OCI-LY3 (cell line): ENCODE measurements around the gene BLOC1S1.

Source experiments
- H2AFZ ChIP-seq: fragments of 200-600, 300-600 bp; shearing (Covaris generic); 2 replicates; pipeline ENCODE4 v1.6.0; 2014; ENCODE audit warnings: antibody characterized with exemption, low read depth, low read length
- H3K27ac ChIP-seq: fragments of 200-600, 300-600 bp; sonication (generic); 2 replicates; pipeline ENCODE4 v1.5.1; 2014; ENCODE audit warnings: mild to moderate bottlenecking, low read length, moderate library complexity, mixed read lengths
- H3K27me3 ChIP-seq: fragments of 200-600, 300-600 bp; sonication (generic); 2 replicates; pipeline ENCODE4 v1.6.1; 2014; ENCODE audit warnings: low read depth, low read length, mixed read lengths
- H3K36me3 ChIP-seq: fragments of 200-600, 300-600 bp; sonication (generic); replicated peaks from 2 replicates; pipeline ENCODE3; 2014; ENCODE audit warnings: low read depth, low read length, mixed read lengths
- H3K4me1 ChIP-seq: fragments of 300-600, 200-600 bp; sonication (generic); 2 replicates; pipeline ENCODE4 v1.6.1; 2014; ENCODE audit warnings: low read length, mixed read lengths
- H3K4me2 ChIP-seq: fragments of 200-600, 300-600 bp; sonication (generic); 2 replicates; pipeline ENCODE4 v1.6.1; 2014; ENCODE audit warnings: low read length, mixed read lengths
- H3K4me3 ChIP-seq: fragments of 300-600, 200-600 bp; sonication (generic); 2 replicates; pipeline ENCODE4 v1.5.1; 2014; ENCODE audit warnings: antibody characterized with exemption, mild to moderate bottlenecking, low read length, moderate library complexity
- H3K79me2 ChIP-seq: fragments of 300-600, 200-600 bp; shearing (Covaris generic); 2 replicates; pipeline ENCODE4 v1.6.1; 2014; ENCODE audit warnings: mild to moderate bottlenecking, low read length, mixed read lengths
- H3K9ac ChIP-seq: fragments of 300-600, 200-600 bp; shearing (Covaris generic); 2 replicates; pipeline ENCODE4 v1.6.0; 2014; ENCODE audit warnings: mild to moderate bottlenecking, low read length, moderate library complexity
- H3K9me3 ChIP-seq: fragments of 200-600, 300-600 bp; shearing (Covaris generic); 2 replicates; pipeline ENCODE4 v1.6.1; 2014; ENCODE audit warnings: low read length, mixed read lengths; ENCODE audit not compliant: insufficient read depth
- H4K20me1 ChIP-seq: fragments of 200-600, 300-600 bp; sonication (generic); 2 replicates; pipeline ENCODE4 v1.6.1; 2016; ENCODE audit warnings: low read length, mixed read lengths; ENCODE audit not compliant: insufficient read depth
- EZH2phosphoT487 ChIP-seq: fragments of 200-600 bp; shearing (Covaris generic); IDR thresholded peaks from 2 replicates; pipeline ENCODE4 v1.6.1; 2018; ENCODE audit warnings: antibody characterized with exemption, mixed run types, low read depth
- TF ChIP-seq, protein P1 (sequence below): fragments of 200-600, 300-600 bp; sonication (generic); IDR thresholded peaks from 2 replicates; pipeline ENCODE4 v1.5.1; 2014; ENCODE audit warnings: antibody characterized with exemption, low read length, low read depth

Gene BLOC1S1

DNA sequence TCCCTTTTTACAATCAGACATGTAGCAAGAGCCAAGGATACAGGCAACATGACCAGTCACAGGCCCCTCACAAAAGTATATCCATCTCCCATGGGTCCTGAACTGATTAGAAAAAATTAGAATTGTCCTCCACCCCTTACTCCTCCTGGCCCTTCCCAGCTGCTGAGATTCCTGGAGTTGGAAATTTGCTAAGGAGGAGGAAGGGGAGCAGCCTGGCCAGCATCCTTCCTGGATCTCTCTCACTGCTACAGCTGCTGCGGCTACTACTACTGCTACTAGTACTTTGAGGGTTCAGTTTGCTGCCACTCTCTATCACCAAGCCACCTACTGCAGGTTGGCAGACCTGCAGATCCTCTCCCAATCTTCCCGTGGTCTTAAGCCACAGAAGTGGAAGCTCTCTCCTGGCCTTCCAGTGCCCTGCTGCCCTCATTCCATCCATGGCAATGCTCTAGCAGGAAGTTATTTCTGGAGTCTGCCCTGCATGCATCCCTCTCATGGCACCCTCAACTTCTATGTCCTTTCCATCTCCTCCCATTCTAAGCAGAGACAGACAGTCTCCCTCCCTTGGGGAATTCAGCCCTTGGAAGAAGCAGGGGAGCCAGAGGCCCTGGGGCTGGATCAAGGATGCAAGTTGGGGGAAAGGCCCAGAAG, 9.2 kb upstream of the BLOC1S1 start:
- Histone ChIP-seq H3K27ac (no peak overlapping the region), H3K36me3 (no peaks in the 10 kb centered on the region), H3K4me2 (no peak overlapping the region), H3K79me2 (no peaks in the 10 kb centered on the region), H2AFZ (no peak overlapping the region), H3K9ac (no peak overlapping the region), H3K4me3 (no peak overlapping the region), H4K20me1 (no peaks in the 10 kb centered on the region), H3K4me1 (peaks cover 17% of the 10 kb centered on the region), H3K27me3 (peaks cover 23% of the 10 kb centered on the region), H3K9me3 (no peaks in the 10 kb centered on the region)
- no peak for TF ChIP-seq EZH2phosphoT487
- TF ChIP-seq, protein P1, sequence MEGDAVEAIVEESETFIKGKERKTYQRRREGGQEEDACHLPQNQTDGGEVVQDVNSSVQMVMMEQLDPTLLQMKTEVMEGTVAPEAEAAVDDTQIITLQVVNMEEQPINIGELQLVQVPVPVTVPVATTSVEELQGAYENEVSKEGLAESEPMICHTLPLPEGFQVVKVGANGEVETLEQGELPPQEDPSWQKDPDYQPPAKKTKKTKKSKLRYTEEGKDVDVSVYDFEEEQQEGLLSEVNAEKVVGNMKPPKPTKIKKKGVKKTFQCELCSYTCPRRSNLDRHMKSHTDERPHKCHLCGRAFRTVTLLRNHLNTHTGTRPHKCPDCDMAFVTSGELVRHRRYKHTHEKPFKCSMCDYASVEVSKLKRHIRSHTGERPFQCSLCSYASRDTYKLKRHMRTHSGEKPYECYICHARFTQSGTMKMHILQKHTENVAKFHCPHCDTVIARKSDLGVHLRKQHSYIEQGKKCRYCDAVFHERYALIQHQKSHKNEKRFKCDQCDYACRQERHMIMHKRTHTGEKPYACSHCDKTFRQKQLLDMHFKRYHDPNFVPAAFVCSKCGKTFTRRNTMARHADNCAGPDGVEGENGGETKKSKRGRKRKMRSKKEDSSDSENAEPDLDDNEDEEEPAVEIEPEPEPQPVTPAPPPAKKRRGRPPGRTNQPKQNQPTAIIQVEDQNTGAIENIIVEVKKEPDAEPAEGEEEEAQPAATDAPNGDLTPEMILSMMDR: no peak

DNA sequence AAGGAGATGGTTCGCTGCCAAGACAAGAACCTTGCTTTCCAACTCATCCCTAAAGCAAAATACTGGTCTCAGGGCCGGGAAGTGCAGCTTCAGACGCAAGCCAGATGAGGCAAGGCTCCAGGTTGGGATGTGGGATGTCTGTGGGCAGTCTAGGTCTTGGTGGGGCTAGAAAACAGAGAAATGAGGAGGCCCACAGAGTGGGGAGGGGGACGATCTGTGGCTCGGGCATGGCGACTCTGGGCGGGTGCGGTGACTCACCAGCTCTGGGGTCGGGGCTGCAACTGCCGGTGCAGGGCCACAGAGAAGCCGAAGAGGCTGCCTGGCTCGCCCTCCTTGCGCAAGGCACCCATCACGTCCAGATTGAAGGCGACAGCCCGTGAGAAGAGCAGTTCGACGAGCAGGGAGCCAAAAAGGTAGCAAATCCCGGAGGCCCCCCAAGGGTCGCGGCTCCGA, 8.6 kb upstream of the BLOC1S1 start:
- no peak overlapping the region for H3K27ac ChIP-seq
- no peaks in the 10 kb centered on the region for H3K36me3 ChIP-seq
- no peak overlapping the region for H3K4me3 ChIP-seq
- H3K4me2 ChIP-seq: no peak overlapping the region
- no peak overlapping the region for H2AFZ ChIP-seq
- H3K27me3 ChIP-seq: peaks cover 25% of the 10 kb centered on the region
- H3K9me3 ChIP-seq: no peaks in the 10 kb centered on the region
- TF ChIP-seq, protein P1: no peak
- no peak for TF ChIP-seq EZH2phosphoT487
- peaks cover 17% of the 10 kb centered on the region for H3K4me1 ChIP-seq
- no peaks in the 10 kb centered on the region for H3K79me2 ChIP-seq
- no peaks in the 10 kb centered on the region for H4K20me1 ChIP-seq
- H3K9ac ChIP-seq: no peak overlapping the region

DNA sequence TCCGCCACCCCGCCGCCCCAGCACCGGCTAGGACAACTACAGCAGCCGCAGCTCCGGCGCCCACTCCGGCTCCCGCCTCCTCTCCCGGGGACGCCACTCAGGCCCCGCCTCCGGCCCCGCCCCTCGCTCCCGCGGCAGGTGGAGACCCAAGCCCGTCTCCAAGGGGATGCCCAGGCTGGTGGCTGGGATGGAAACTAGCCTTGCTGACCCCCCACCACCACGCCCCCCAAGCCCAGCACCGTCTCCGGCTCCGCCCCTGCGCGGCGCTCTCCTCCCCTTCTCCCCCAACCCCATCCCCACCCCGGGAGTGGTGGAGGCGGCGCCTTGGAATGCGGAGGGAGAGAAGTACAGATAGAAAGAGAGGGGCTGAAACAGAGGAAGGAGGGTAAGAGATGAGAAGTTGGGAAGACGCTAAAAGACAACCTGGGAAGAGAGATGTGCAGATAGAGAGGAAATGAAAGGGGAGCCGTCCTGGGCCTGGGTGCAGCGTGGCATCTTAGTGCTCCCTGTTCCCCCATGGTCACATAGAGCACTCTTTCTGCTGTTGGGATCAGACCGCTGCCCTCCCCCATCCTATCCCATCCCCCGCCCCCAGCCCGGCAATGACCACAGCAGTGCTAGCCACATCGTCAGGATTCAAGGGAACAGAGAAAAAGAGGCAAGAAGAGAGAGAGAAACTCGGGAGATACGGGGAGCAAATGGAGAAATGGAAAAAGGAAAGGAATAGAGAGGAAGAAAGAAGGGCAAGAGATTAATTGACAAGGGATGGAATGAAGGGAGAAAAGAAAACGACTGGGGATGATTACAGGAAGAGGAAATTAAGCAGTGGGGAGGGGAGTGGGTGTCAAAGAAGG, 7.8 kb upstream of the BLOC1S1 start, which contains the start of gene ITGA7:
Gene ITGA7, minus strand, starts transcription at position 64 of the 854 bp plus-strand sequence. CDS start 222 bp downstream, outside the sequence.
- Histone ChIP-seq H2AFZ (peak within 1 kb of the TSS; percentile 71; the same call in 1 of the 2 replicates), H3K4me3 (peak within 1 kb of the TSS; percentile 74), H3K9me3 (no peaks in the 10 kb centered on the region), H3K4me1 (peaks cover 17% of the 10 kb centered on the region), H3K27ac (no peak within 1 kb of the TSS), H4K20me1 (no peaks in the 10 kb centered on the region), H3K27me3 (peaks cover 25% of the 10 kb centered on the region), H3K79me2 (no peaks in the 10 kb centered on the region), H3K36me3 (no peaks in the 10 kb centered on the region), H3K4me2 (peak within 1 kb of the TSS; percentile 43), H3K9ac (no peak within 1 kb of the TSS)
- TF ChIP-seq, protein P1: no peak
- TF ChIP-seq EZH2phosphoT487: no peak

DNA sequence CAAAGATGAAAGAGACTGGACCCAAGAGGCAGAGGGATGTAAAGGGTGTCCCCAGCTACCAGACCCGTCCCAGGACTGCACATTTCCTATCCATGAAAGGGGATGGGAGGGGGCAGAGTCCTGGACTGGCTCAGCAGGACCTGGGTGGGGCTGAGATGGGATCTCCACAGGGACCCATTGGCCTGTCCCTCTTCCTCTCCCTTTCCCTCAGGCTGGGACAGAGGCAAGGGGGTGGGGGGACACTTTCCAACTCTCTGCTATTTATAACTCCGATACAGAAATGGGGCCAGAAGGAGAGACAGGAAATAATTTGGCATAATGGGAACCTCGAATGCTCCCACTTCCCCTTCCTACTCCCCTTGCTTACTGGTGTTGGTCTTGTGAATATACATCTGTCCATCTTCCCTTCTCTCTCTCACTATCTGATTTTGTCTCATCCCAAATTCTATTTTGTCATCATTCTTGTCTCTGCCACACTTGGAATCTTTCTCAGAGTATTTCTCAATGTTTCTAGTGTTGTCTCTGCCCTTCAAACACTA, 7.1 kb upstream of the BLOC1S1 start:
- H3K27ac ChIP-seq: no peak overlapping the region
- peak overlapping the region; percentile 74; the same call in 1 of the 2 replicates for H3K4me3 ChIP-seq

More for the DNA sequence above, 7.1 kb upstream of the BLOC1S1 start:
- Histone ChIP-seq H4K20me1 (no peaks in the 10 kb centered on the region), H3K79me2 (no peaks in the 10 kb centered on the region), H3K27me3 (peaks cover 25% of the 10 kb centered on the region), H2AFZ (peak overlapping the region; percentile 71; the same call in 1 of the 2 replicates), H3K9ac (no peak overlapping the region), H3K4me2 (peak overlapping the region; percentile 43), H3K9me3 (no peaks in the 10 kb centered on the region), H3K36me3 (no peaks in the 10 kb centered on the region), H3K4me1 (peaks cover 17% of the 10 kb centered on the region)
- no peak for TF ChIP-seq EZH2phosphoT487
- TF ChIP-seq, protein P1: no peak
